ENCODE results near the gene CFAP298. TPM values are rescaled to one million over a fixed set of nuclear protein-coding genes. Genes with fewer than 3 reads are reported as not detected.

Gene CFAP298
- total and polyA plus RNA-seq, 2 of the 13 experiments (the other 11 are each of a cell fraction or from before 2014, with no cell fraction given), result 21.2 to 62.2 TPM

DNA sequence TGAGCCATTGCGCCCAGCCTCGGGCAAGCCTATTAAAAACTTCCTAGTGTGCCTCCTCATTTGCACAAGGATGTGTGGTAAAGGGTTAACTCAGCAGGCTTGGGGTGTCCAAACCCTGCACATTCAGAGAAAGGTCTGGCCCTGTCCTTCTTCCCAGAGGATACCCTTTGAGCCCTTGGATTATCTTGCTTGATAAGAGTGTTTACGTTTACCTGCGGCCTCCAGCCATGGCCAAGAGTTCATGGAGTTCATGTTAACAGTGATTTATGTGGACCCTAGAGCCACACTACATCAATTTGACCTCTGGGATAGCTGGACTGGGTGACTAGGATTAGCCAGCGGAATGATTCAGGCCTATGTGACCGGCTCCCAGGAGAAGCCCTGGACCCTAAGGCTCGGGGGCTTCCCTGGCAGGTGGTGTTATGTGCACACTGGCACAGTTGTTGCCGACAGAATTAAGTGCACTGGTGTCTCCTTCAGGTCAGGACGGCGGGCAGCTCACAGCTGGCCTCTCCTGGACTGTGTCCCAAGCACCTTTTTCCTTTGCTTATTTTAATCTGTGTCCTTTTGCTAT, 19.2 kb downstream of the CFAP298 start (continued):
- no peak for TF ChIP-seq ZFP90 (CRISPR knock-in tag; IDR thresholded peaks at IDR 0.05; ENCODE audit: borderline replicate concordance)
- TF ChIP-seq HNRNPLL (IDR thresholded peaks at IDR 0.05; ENCODE audit: low read depth, low read length, poor library complexity, severe bottlenecking), result no peak
- TF ChIP-seq, protein P1, sequence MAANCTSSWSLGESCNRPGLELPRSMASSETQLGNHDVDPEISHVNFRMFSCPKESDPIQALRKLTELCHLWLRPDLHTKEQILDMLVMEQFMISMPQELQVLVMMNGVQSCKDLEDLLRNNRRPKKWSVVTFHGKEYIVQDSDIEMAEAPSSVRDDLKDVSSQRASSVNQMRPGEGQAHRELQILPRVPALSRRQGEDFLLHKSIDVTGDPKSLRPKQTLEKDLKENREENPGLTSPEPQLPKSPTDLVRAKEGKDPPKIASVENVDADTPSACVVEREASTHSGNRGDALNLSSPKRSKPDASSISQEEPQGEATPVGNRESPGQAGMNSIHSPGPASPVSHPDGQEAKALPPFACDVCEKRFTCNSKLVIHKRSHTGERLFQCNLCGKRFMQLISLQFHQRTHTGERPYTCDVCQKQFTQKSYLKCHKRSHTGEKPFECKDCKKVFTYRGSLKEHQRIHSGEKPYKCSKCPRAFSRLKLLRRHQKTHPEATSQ (CRISPR knock-in tag; IDR thresholded peaks at IDR 0.05; ENCODE audit: borderline replicate concordance), result peak; percentile 82; the same call in 1 of the 2 replicates
- TF ChIP-seq, protein P2, sequence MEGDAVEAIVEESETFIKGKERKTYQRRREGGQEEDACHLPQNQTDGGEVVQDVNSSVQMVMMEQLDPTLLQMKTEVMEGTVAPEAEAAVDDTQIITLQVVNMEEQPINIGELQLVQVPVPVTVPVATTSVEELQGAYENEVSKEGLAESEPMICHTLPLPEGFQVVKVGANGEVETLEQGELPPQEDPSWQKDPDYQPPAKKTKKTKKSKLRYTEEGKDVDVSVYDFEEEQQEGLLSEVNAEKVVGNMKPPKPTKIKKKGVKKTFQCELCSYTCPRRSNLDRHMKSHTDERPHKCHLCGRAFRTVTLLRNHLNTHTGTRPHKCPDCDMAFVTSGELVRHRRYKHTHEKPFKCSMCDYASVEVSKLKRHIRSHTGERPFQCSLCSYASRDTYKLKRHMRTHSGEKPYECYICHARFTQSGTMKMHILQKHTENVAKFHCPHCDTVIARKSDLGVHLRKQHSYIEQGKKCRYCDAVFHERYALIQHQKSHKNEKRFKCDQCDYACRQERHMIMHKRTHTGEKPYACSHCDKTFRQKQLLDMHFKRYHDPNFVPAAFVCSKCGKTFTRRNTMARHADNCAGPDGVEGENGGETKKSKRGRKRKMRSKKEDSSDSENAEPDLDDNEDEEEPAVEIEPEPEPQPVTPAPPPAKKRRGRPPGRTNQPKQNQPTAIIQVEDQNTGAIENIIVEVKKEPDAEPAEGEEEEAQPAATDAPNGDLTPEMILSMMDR (CRISPR knock-in tag; IDR thresholded peaks at IDR 0.05), result peak; percentile 23
- peak; percentile 69 for TF ChIP-seq ZFY (CRISPR knock-in tag; IDR thresholded peaks at IDR 0.05)
- peak; percentile 100 for TF ChIP-seq HMG20B (CRISPR knock-in tag; conservative IDR thresholded peaks at IDR 0.05)
- TF ChIP-seq TRIM24 (CRISPR knock-in tag; IDR thresholded peaks at IDR 0.05), result no peak
- TF ChIP-seq ZZZ3 (CRISPR knock-in tag; IDR thresholded peaks at IDR 0.05; ENCODE audit: borderline replicate concordance), result no peak
- peak; percentile 83 for TF ChIP-seq ZKSCAN8 (CRISPR knock-in tag; IDR thresholded peaks at IDR 0.05; ENCODE audit: borderline replicate concordance)
- peak; percentile 78 for TF ChIP-seq TBL1XR1 (IDR thresholded peaks at IDR 0.05; ENCODE audit: borderline replicate concordance, low read length, partially characterized antibody)
- peak; percentile 65; the same call in 1 of the 2 replicates for TF ChIP-seq SIX1 (CRISPR knock-in tag; IDR thresholded peaks at IDR 0.05; ENCODE audit: borderline replicate concordance)
- peak; percentile 100 for TF ChIP-seq PHF21A (CRISPR knock-in tag; IDR thresholded peaks at IDR 0.05)
- TF ChIP-seq ADNP (CRISPR knock-in tag; IDR thresholded peaks at IDR 0.05), result no peak
- TF ChIP-seq ZBTB46 (CRISPR knock-in tag; IDR thresholded peaks at IDR 0.05; ENCODE audit: borderline replicate concordance), result no peak
- no peak for TF ChIP-seq SRSF4 (IDR thresholded peaks at IDR 0.05; ENCODE audit: low read depth, low read length, poor library complexity, severe bottlenecking)
- TF ChIP-seq, protein P3, sequence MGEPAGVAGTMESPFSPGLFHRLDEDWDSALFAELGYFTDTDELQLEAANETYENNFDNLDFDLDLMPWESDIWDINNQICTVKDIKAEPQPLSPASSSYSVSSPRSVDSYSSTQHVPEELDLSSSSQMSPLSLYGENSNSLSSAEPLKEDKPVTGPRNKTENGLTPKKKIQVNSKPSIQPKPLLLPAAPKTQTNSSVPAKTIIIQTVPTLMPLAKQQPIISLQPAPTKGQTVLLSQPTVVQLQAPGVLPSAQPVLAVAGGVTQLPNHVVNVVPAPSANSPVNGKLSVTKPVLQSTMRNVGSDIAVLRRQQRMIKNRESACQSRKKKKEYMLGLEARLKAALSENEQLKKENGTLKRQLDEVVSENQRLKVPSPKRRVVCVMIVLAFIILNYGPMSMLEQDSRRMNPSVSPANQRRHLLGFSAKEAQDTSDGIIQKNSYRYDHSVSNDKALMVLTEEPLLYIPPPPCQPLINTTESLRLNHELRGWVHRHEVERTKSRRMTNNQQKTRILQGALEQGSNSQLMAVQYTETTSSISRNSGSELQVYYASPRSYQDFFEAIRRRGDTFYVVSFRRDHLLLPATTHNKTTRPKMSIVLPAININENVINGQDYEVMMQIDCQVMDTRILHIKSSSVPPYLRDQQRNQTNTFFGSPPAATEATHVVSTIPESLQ (CRISPR knock-in tag; conservative IDR thresholded peaks at IDR 0.05), result no peak
- peak; percentile 93 for TF ChIP-seq MED1 (CRISPR knock-in tag; IDR thresholded peaks at IDR 0.05)
- TF ChIP-seq MTF1 (CRISPR knock-in tag; IDR thresholded peaks at IDR 0.05), result no peak
- TF ChIP-seq ZNF572 (CRISPR knock-in tag; IDR thresholded peaks at IDR 0.05), result no peak
- TF ChIP-seq ZNF354B (CRISPR knock-in tag; IDR thresholded peaks at IDR 0.05), result no peak

All from HepG2 (cell line).